ENCODE results near the gene SYTL3. TPM values are rescaled to one million over a fixed set of nuclear protein-coding genes. Genes with fewer than 3 reads are reported as not detected.
A peak's percentile ranks its signal among the peaks of the same experiment; 100 is the strongest.

SYTL3 gene
- total and polyA plus RNA-seq, 2 donors (not counting 1 experiment from before 2014, with no cell fraction given): 1.1 to 5.4 TPM

DNA sequence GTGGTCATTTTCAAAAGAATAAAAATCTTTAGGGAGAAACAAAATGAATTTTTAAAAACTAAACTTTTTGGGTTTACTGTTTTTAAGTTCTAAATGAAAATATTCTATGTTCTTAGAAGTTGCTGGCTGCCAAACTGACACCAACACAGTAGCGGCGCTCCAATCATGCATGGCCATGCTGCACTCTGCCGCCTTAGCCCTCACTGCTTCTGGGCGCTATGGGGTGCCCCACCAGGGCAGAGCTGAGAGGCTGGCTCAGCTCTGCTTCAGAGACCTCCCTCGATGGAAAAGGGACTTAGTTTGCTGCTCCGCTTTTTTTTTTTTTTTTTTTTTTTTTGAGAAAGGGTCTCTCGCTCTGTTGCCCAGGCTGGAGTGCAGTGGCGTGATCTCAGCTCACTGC lies 148.5 kb downstream of the SYTL3 start:
- no peak overlapping the region for H3K9ac ChIP-seq (ENCODE audit: low read length)
- H3K9me3 Mint-ChIP-seq (ENCODE audit: insufficient read depth): no peaks in the 10 kb centered on the region
- peak overlapping the region in 1 of 5 experiments; percentile 12 for H3K4me3 ChIP-seq (ENCODE audit: control extremely low read depth in 1 of 5, extremely low read depth in 1 of 5, insufficient read depth in 1 of 5, low read depth in 2 of 5, low read length in 4 of 5)
- no peaks in the 10 kb centered on the region for H3K27me3 ChIP-seq (replicated peaks in 1 of 4; ENCODE audit: control extremely low read depth in 1 of 4, control insufficient read depth in 3 of 4, insufficient read depth in 4 of 4, low read length in 3 of 4)
- H3K9me3 ChIP-seq (ENCODE audit: control extremely low read depth in 1 of 3, control insufficient read depth in 2 of 3, insufficient read depth in 1 of 3, low read length in 2 of 3): peaks cover 0 to 5% (median 0%) of the 10 kb centered on the region in 3 donors
- peak overlapping the region; percentile 77 for H3K4me3 Mint-ChIP-seq
- H2AFZ ChIP-seq (ENCODE audit: insufficient read depth, low read depth, low read length, poor library complexity, severe bottlenecking): no peak overlapping the region
- ChIA-PET POLR2A (interaction anchor here (0.6 to 1.6 kb wide), 11 partner anchors 9 to 173 kb away, joined by 3 to 14 read pairs (median 5); no protein-coding TSS in a partner anchor), CTCF (interaction anchor here (0.6 to 8.1 kb wide), 11 partner anchors 9 to 306 kb away, joined by 3 to 79 read pairs (median 4); no protein-coding TSS in a partner anchor)
- intact Hi-C loops (cut with micrococcal nuclease): loop anchor here (5.0 kb wide), 2 partner anchors 36 to 81 kb away; no protein-coding TSS in a partner anchor
- DNase-seq: peak; percentile 62
- H3K27ac ChIP-seq (ENCODE audit: low read length in 2 of 2): peak overlapping the region; percentile 26 to 56
- H3K79me2 ChIP-seq (ENCODE audit: control insufficient read depth, insufficient read depth, low read length): peaks cover 100% of the 10 kb centered on the region
- peak; percentile 72 for ATAC-seq (ENCODE audit: low read depth)
- WGBS (ENCODE audit: insufficient coverage): 57% methylated on average over 2 of the region's 8 CpGs
- no peaks in the 10 kb centered on the region for H3K27me3 Mint-ChIP-seq
- peaks cover 94% of the 10 kb centered on the region for H3K4me1 Mint-ChIP-seq
- peaks cover 96% of the 10 kb centered on the region in 2 donors for H3K4me1 ChIP-seq (ENCODE audit: control insufficient read depth in 2 of 2, insufficient read depth in 2 of 2, low read length in 2 of 2)
- peak overlapping the region; percentile 50 for H3K4me2 ChIP-seq (replicated peaks; ENCODE audit: low read depth, low read length, poor library complexity, severe bottlenecking)
- no peak for TF ChIP-seq EZH2 (IDR thresholded peaks at IDR 0.05; ENCODE audit: borderline replicate concordance, insufficient read depth, low read depth, low read length, poor library complexity, severe bottlenecking)
- TF ChIP-seq, protein P1, sequence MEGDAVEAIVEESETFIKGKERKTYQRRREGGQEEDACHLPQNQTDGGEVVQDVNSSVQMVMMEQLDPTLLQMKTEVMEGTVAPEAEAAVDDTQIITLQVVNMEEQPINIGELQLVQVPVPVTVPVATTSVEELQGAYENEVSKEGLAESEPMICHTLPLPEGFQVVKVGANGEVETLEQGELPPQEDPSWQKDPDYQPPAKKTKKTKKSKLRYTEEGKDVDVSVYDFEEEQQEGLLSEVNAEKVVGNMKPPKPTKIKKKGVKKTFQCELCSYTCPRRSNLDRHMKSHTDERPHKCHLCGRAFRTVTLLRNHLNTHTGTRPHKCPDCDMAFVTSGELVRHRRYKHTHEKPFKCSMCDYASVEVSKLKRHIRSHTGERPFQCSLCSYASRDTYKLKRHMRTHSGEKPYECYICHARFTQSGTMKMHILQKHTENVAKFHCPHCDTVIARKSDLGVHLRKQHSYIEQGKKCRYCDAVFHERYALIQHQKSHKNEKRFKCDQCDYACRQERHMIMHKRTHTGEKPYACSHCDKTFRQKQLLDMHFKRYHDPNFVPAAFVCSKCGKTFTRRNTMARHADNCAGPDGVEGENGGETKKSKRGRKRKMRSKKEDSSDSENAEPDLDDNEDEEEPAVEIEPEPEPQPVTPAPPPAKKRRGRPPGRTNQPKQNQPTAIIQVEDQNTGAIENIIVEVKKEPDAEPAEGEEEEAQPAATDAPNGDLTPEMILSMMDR (IDR thresholded peaks at IDR 0.05): no peak
- H4K20me1 ChIP-seq (ENCODE audit: control insufficient read depth, insufficient read depth, low read length, poor library complexity, severe bottlenecking): peaks cover 88% of the 10 kb centered on the region
- H3K27ac Mint-ChIP-seq: peak overlapping the region; percentile 63
- peaks cover 8 to 50% of the 10 kb centered on the region in 2 experiments for H3K36me3 ChIP-seq (replicated peaks in 1 of 2; ENCODE audit: control extremely low read depth in 1 of 2, control insufficient read depth in 1 of 2, extremely low read depth in 1 of 2, insufficient read depth in 2 of 2, low read length in 1 of 2)

Data from B cell (primary cell).